ENCODE results near the gene PRM1.

Gene PRM1

GRCh38 chr16:11241480-11242204 lies 39.5 kb downstream of the PRM1 start:
- no peak for DNase-seq
- intact Hi-C loops (cut with DNase I), result no loop called here

- intact Hi-C loops (cut with DNase I), result no loop called here
- DNase-seq, result no peak
These were observed 40.3 kb downstream of the PRM1 start for GRCh38 chr16:11240636-11241473.

GRCh38 chr16:11239644-11240632 lies 41.2 kb downstream of the PRM1 start:
- DNase-seq, result no peak
- intact Hi-C loops (cut with DNase I), result no loop called here

GRCh38 chr16:11238272-11239202 lies 42.6 kb downstream of the PRM1 start:
- intact Hi-C loops (cut with DNase I), result no loop called here

GRCh38 chr16:11236461-11237254 lies 44.5 kb downstream of the PRM1 start:
- DNase-seq, result peak in 1 of 10 donors; percentile 20
- intact Hi-C loops (cut with DNase I), result no loop called here

More at GRCh38 chr16:11238272-11239202, 42.6 kb downstream of the PRM1 start:
- DNase-seq, result peak in 1 of 10 donors; percentile 63

GRCh38 chr16:11235703-11235991 lies 45.5 kb downstream of the PRM1 start:
- peak in 1 of 10 donors; percentile 20 for DNase-seq
- intact Hi-C loops (cut with DNase I), result no loop called here

- intact Hi-C loops (cut with DNase I), result no loop called here
- DNase-seq, result peak in 1 of 10 donors; percentile 24
These were observed 46.0 kb downstream of the PRM1 start for GRCh38 chr16:11234884-11235702.

- intact Hi-C loops (cut with DNase I), result no loop called here
These were observed 47.3 kb downstream of the PRM1 start for GRCh38 chr16:11233727-11234376.

GRCh38 chr16:11232852-11233726 lies 48.0 kb downstream of the PRM1 start:
- intact Hi-C loops (cut with DNase I), result no loop called here
- DNase-seq, result peak in 2 of 10 donors; percentile 83 to 90

More at GRCh38 chr16:11233727-11234376, 47.3 kb downstream of the PRM1 start:
- DNase-seq, result peak in 1 of 10 donors; percentile 17

GRCh38 chr16:11232302-11232851 lies 48.8 kb downstream of the PRM1 start:
- DNase-seq, result no peak
- intact Hi-C loops (cut with DNase I), result no loop called here

GRCh38 chr16:11231367-11231970 lies 49.7 kb downstream of the PRM1 start:
- DNase-seq, result peak in 1 of 10 donors; percentile 77

More at GRCh38 chr16:11231367-11231970, 49.7 kb downstream of the PRM1 start:
- intact Hi-C loops (cut with DNase I), result no loop called here

Measured in posterior cingulate gyrus (tissue), 11 donors.